Liver (tissue), 9 donors: Measurements from ENCODE around the gene STIM1. TPM values are rescaled to one million over a fixed set of nuclear protein-coding genes. Genes with fewer than 3 reads are reported as not detected.

Source experiments
- DNase-seq: peaks from one replicate; pipeline ENCODE4 v3.0.0-alpha.2; 2017; ENCODE audit warnings: low spot score
- H3K27ac ChIP-seq, 2 donors: one replicate each; pipeline ENCODE4 v1.7.0; 2013; ENCODE audit warnings: inconsistent platforms in 2 of 2, low read length in 2 of 2, control low read depth in 1 of 2, low read depth in 1 of 2, mild to moderate bottlenecking in 1 of 2
- H3K27me3 ChIP-seq, 4 donors: one replicate each; pipeline versions ENCODE4 v1.6.1 to v1.7.0; 2013; ENCODE audit warnings: low read length in 3 of 4, inconsistent platforms in 1 of 4, mild to moderate bottlenecking in 1 of 4, moderate library complexity in 1 of 4; ENCODE audit not compliant: control insufficient read depth in 4 of 4, insufficient read depth in 4 of 4
- H3K36me3 ChIP-seq, 4 donors: one replicate each; pipeline versions ENCODE4 v1.6.1 to v1.7.0; 2013; ENCODE audit warnings: low read length in 3 of 4, mild to moderate bottlenecking in 3 of 4, low read depth in 1 of 4, moderate library complexity in 1 of 4; ENCODE audit not compliant: control insufficient read depth in 4 of 4, insufficient read depth in 3 of 4
- H3K4me1 ChIP-seq, 4 donors: one replicate each; pipeline versions ENCODE4 v1.6.1 to v1.7.0; 2013; ENCODE audit warnings: low read length in 3 of 4, mild to moderate bottlenecking in 3 of 4, moderate library complexity in 1 of 4; ENCODE audit not compliant: control insufficient read depth in 4 of 4, insufficient read depth in 4 of 4
- H3K4me3 ChIP-seq, 3 donors: one replicate each; pipeline versions ENCODE4 v1.6.1 to v1.7.0; 2013; ENCODE audit warnings: low read length in 3 of 3, control low read depth in 1 of 3, low read depth in 1 of 3, mild to moderate bottlenecking in 1 of 3
- H3K9ac ChIP-seq, 2 donors: one replicate each; pipeline ENCODE4 v1.7.0; 2013; ENCODE audit warnings: low read length in 2 of 2, mild to moderate bottlenecking in 2 of 2, moderate library complexity in 2 of 2, control low read depth in 1 of 2, low read depth in 1 of 2
- H3K9me3 ChIP-seq, 4 donors: one replicate each; pipeline versions ENCODE4 v1.6.1 to v1.7.0; 2013; ENCODE audit warnings: low read length in 3 of 4; ENCODE audit not compliant: control insufficient read depth in 4 of 4
- ATF3 ChIP-seq: IDR thresholded peaks from 2 replicates; pipeline ENCODE4 v1.6.1; 2016; ENCODE audit warnings: antibody characterized with exemption
- EGR1 ChIP-seq, 2 donors: IDR thresholded peaks; 2 replicates each; pipeline ENCODE4 v1.6.1; 2016 to 2018; ENCODE audit warnings: antibody characterized with exemption in 2 of 2, low read depth in 2 of 2
- FOXA1 ChIP-seq: IDR thresholded peaks from 2 replicates; pipeline ENCODE4 v1.6.1; 2016; ENCODE audit warnings: antibody characterized with exemption
- FOXA2 ChIP-seq: IDR thresholded peaks from 2 replicates; pipeline ENCODE4 v1.6.1; 2016; ENCODE audit warnings: antibody characterized with exemption
- GABPA ChIP-seq, 2 donors: IDR thresholded peaks in 1 of 2; conservative IDR thresholded peaks in 1 of 2; 2 replicates each; pipeline ENCODE4 v1.6.1; 2016; ENCODE audit warnings: antibody characterized with exemption in 2 of 2, mild to moderate bottlenecking in 1 of 2, moderate library complexity in 1 of 2
- HNF4A ChIP-seq, 2 donors: conservative IDR thresholded peaks; 2 replicates each; pipeline ENCODE4 v1.6.1; 2016; ENCODE audit warnings: antibody characterized with exemption in 2 of 2, mild to moderate bottlenecking in 2 of 2
- HNF4G ChIP-seq: IDR thresholded peaks from 2 replicates; pipeline ENCODE4 v1.6.1; 2016; ENCODE audit warnings: antibody characterized with exemption
- JUND ChIP-seq, 2 donors: IDR thresholded peaks; 2 replicates each; pipeline ENCODE4 v1.6.1; 2016; ENCODE audit warnings: antibody characterized with exemption in 2 of 2
- NR2F2 ChIP-seq: IDR thresholded peaks from 2 replicates; pipeline ENCODE4 v1.6.1; 2016; ENCODE audit warnings: antibody characterized with exemption
- RAD21 ChIP-seq, 2 donors: IDR thresholded peaks; 2 replicates each; pipeline ENCODE4 v1.6.1; 2016; ENCODE audit warnings: antibody characterized with exemption in 2 of 2, mild to moderate bottlenecking in 2 of 2
- REST ChIP-seq: IDR thresholded peaks from 2 replicates; pipeline ENCODE4 v1.6.1; 2016; ENCODE audit warnings: antibody characterized with exemption, mild to moderate bottlenecking
- RXRA ChIP-seq, 2 donors: IDR thresholded peaks; 2 replicates each; pipeline ENCODE4 v1.6.1; 2017 to 2018; ENCODE audit warnings: antibody characterized with exemption in 2 of 2, mild to moderate bottlenecking in 1 of 2
- SP1 ChIP-seq: IDR thresholded peaks from 2 replicates; pipeline ENCODE4 v1.6.1; 2018; ENCODE audit warnings: antibody characterized with exemption, mild to moderate bottlenecking
- TAF1 ChIP-seq: conservative IDR thresholded peaks from 2 replicates; pipeline ENCODE4 v1.6.1; 2016; ENCODE audit warnings: antibody characterized with exemption, mild to moderate bottlenecking
- YY1 ChIP-seq: IDR thresholded peaks from 2 replicates; pipeline ENCODE4 v1.6.1; 2016; ENCODE audit warnings: antibody characterized with exemption, mild to moderate bottlenecking
- WGBS: extraction: QIAGEN DNeasy Blood & Tissue Kit; methylation state at CpG from one replicate; pipeline ENCODE4 v1.1.7; 2013; 5-methylcytosine and 5-hydroxymethylcytosine counted together
- polyA plus RNA-seq, 2 donors: library from polyadenylated mRNA; stranded (reverse) in 1 of 2; unstranded in 1 of 2; fragments of 200-250 nt in 1 of 2; fragments of >200 nt in 1 of 2; fragmentation: Nextera tagmentation in 1 of 2; extraction: Ambion mirVana in 1 of 2; gene quantifications; one replicate each; pipeline versions ENCODE4 v1.2.1 to v1.2.3, GENCODE V29; 2013 to 2015
- total RNA-seq, 2 donors: library from RNA; depleted of rRNA; stranded (reverse); fragments of >200 nt; gene quantifications; one replicate each; pipeline ENCODE4 v1.2.3, GENCODE V29; 2014
- TF ChIP-seq, protein P1 (sequence below): IDR thresholded peaks from 2 replicates; pipeline ENCODE4 v1.6.1; 2016; ENCODE audit warnings: antibody characterized with exemption
- TF ChIP-seq, protein P2 (sequence below): IDR thresholded peaks from 2 replicates; pipeline ENCODE4 v1.6.1; 2016; ENCODE audit warnings: antibody characterized with exemption
- donor health status: healthy.
- donor health status: healthy.
- donor health status: healthy.
- donor health status: healthy.
- donor health status: healthy.

Gene STIM1
- total and polyA plus RNA-seq, 4 donors: 19.7 to 42.9 (median 25.1) TPM

DNA sequence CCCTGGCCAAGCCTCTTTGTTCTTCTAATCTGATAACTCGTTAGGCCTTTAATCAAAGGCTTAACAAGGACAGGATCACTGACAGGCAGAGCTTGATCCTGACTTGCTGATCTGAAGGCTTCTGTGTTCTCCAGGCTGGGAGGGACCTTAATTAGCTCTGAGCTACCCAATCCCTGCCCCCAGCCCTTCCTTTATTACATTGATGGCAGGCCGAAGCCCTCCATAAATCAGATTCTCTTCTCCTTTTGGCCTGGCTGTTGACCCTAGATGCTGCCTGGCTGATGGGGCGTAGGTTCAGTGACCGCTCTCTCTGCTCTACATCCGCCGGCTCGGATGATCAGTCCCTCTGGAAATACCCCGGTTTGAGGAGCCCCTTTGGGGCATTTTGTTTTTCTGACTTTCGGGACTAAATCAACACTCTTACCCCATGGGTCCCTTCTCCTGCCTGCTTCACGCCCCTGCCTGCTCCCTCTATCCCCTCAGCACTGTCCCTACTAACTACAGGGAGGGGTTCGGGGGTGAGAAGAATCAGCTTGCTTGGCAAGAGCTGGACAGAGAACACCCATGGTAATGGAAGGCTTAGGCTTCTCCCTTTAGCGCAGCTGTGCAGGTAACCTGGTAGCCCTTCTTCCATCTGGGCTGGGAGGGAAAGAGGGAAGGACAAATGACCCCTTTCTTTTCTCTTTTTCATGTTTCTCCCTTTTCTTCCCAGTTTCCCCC is 229.1 kb downstream of the STIM1 start:
- 94% methylated on average over 12 of the region's 12 CpGs for WGBS
- Histone ChIP-seq H3K27ac (no peak overlapping the region), H3K9ac (no peak overlapping the region), H3K4me3 (no peak overlapping the region), H3K27me3 (no peaks in the 10 kb centered on the region), H3K4me1 (no peaks in the 10 kb centered on the region), H3K9me3 (no peaks in the 10 kb centered on the region), H3K36me3 (peaks cover 5 to 61% (median 35%) of the 10 kb centered on the region in 4 donors)
- no peak for TF ChIP-seq FOXA1
- TF ChIP-seq SP1: no peak
- no peak for TF ChIP-seq HNF4G
- TF ChIP-seq, protein P1, sequence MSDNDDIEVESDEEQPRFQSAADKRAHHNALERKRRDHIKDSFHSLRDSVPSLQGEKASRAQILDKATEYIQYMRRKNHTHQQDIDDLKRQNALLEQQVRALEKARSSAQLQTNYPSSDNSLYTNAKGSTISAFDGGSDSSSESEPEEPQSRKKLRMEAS: no peak
- no peak for TF ChIP-seq NR2F2
- no peak for TF ChIP-seq TAF1
- no peak for DNase-seq

DNA sequence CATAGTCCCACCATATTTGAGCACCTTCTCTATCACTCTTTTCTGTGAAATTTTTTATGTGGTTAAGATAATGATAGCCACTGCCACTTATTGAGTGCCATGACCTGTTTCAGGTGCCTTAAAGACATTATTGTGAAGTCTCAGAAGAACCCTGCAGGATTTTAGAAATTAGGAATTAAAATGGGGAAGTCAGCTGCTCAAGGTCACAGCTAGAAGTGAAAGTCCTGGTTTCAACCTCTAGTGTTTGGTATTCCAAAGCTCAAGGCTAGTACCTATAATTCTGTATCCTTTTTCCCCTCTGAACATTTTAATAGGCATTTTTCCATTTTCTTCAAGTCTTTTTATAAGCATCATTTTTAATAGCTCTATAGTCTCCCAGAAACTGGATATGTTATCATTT is 230.1 kb downstream of the STIM1 start:
- H3K27me3 ChIP-seq: no peaks in the 10 kb centered on the region
- TF ChIP-seq HNF4A (conservative IDR thresholded peaks at IDR 0.05): peak; percentile 14 to 45
- TF ChIP-seq, protein P2, sequence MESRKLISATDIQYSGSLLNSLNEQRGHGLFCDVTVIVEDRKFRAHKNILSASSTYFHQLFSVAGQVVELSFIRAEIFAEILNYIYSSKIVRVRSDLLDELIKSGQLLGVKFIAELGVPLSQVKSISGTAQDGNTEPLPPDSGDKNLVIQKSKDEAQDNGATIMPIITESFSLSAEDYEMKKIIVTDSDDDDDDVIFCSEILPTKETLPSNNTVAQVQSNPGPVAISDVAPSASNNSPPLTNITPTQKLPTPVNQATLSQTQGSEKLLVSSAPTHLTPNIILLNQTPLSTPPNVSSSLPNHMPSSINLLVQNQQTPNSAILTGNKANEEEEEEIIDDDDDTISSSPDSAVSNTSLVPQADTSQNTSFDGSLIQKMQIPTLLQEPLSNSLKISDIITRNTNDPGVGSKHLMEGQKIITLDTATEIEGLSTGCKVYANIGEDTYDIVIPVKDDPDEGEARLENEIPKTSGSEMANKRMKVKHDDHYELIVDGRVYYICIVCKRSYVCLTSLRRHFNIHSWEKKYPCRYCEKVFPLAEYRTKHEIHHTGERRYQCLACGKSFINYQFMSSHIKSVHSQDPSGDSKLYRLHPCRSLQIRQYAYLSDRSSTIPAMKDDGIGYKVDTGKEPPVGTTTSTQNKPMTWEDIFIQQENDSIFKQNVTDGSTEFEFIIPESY: no peak
- peaks cover 5 to 64% (median 37%) of the 10 kb centered on the region in 4 donors for H3K36me3 ChIP-seq
- H3K9ac ChIP-seq: no peak overlapping the region
- H3K9me3 ChIP-seq: no peaks in the 10 kb centered on the region
- H3K4me1 ChIP-seq: no peaks in the 10 kb centered on the region
- no peak overlapping the region for H3K4me3 ChIP-seq
- H3K27ac ChIP-seq: no peak overlapping the region
- no peak for DNase-seq

GRCh38 chr11:4086575-4087353 is 231.3 kb downstream of the STIM1 start:
- H3K27ac ChIP-seq: no peak overlapping the region
- H3K36me3 ChIP-seq: peaks cover 5 to 64% (median 37%) of the 10 kb centered on the region in 4 donors

More at GRCh38 chr11:4086575-4087353, 231.3 kb downstream of the STIM1 start:
- Histone ChIP-seq H3K4me3 (no peak overlapping the region), H3K4me1 (no peaks in the 10 kb centered on the region), H3K27me3 (no peaks in the 10 kb centered on the region), H3K9ac (no peak overlapping the region), H3K9me3 (no peaks in the 10 kb centered on the region)
- TF ChIP-seq, protein P1: no peak
- no peak for TF ChIP-seq SP1
- no peak for TF ChIP-seq RAD21 (IDR thresholded peaks at IDR 0.05)
- TF ChIP-seq YY1: no peak
- TF ChIP-seq HNF4G: no peak
- TF ChIP-seq HNF4A (conservative IDR thresholded peaks at IDR 0.05): no peak
- TF ChIP-seq JUND (IDR thresholded peaks at IDR 0.05): no peak
- no peak for TF ChIP-seq NR2F2
- no peak for TF ChIP-seq RXRA (IDR thresholded peaks at IDR 0.05)
- no peak for TF ChIP-seq REST
- TF ChIP-seq ATF3: no peak
- no peak for TF ChIP-seq GABPA (IDR thresholded peaks at IDR 0.05 in 1 of 2, conservative IDR thresholded peaks at IDR 0.05 in 1 of 2)
- TF ChIP-seq FOXA2: no peak
- TF ChIP-seq, protein P2: no peak
- TF ChIP-seq TAF1: no peak
- no peak for TF ChIP-seq EGR1 (IDR thresholded peaks at IDR 0.05; ENCODE audit: low read depth in 2 of 2)
- 91% methylated on average over 8 of the region's 8 CpGs for WGBS
- no peak for DNase-seq
